HAP-1 (cell line): Measurements from ENCODE around the gene HHAT.

Experiments
- DNase-seq, 2 experiments: peaks; one replicate each; pipeline ENCODE4 v3.0.0-alpha.2; 2016 to 2020; ENCODE audit warnings: low spot score in 2 of 2
- H3K27me3 ChIP-seq: fragments of 250-450 bp; sonication (Bioruptor Pico); 2 replicates; pipeline ENCODE4 v1.5.1; 2020; ENCODE audit warnings: low read depth, mild to moderate bottlenecking, moderate library complexity
- H3K36me3 ChIP-seq: fragments of 250-450 bp; sonication (Bioruptor Pico); replicated peaks from 2 replicates; pipeline ENCODE4 v1.5.1; 2020; ENCODE audit warnings: mild to moderate bottlenecking
- H3K4me1 ChIP-seq: fragments of 250-450 bp; sonication (Bioruptor Pico); 2 replicates; pipeline ENCODE4 v1.5.1; 2020; ENCODE audit warnings: mild to moderate bottlenecking
- H3K4me3 ChIP-seq: fragments of 250-450 bp; sonication (Bioruptor Pico); 2 replicates; pipeline ENCODE4 v1.5.1; 2020; ENCODE audit warnings: mild to moderate bottlenecking, moderate library complexity
- H3K9me3 ChIP-seq: fragments of 250-450 bp; sonication (Bioruptor Pico); 2 replicates; pipeline ENCODE4 v1.5.1; 2020; ENCODE audit warnings: mild to moderate bottlenecking, moderate library complexity
- in situ Hi-C: fragments of 300-500 bp; cut with MboI; formaldehyde crosslinking; loops from 3 replicates; pipeline ENCODE4 v1.14.3; 2020; ENCODE audit warnings: low sequenced_read_pairs, inconsistent platforms, mixed read lengths

HHAT gene

DNA sequence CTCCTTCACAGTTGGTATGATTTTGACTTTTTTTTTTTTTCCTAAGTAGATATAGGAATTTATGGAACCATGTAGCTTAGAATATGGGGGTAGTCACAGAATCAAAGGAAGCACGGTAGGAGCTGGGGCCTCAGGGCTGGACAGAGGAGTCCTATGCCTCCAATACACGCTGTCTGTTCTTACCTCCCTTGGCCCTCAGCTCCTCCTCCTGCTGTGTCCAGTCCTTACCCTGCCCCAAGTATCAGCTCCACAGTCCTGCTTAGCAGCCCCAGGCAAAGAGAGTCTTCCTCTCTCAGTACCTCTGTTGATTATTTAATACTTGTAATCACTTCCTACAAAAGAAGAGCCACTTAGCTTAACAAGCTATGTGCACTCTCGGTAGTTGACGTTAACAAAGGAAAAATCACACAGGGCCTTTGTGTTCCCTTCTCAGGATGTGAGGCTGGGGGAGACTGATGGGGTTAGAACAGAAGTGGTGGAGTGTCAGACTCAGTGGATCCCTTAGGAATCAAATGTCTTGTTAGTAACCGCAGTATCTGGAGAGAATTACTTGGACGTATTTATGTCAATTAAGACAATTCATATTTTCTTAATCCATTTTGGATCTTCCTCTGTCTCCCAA is 292.3 kb downstream of the HHAT start:
- H3K36me3 ChIP-seq = no peaks in the 10 kb centered on the region
- no peak for DNase-seq
- H3K4me1 ChIP-seq = no peaks in the 10 kb centered on the region
- in situ Hi-C loops = no loop called here
- H3K4me3 ChIP-seq = no peak overlapping the region
- no peaks in the 10 kb centered on the region for H3K9me3 ChIP-seq
- peaks cover 4% of the 10 kb centered on the region; the same call in 1 of the 2 replicates for H3K27me3 ChIP-seq

- peaks cover 4% of the 10 kb centered on the region; the same call in 1 of the 2 replicates for H3K27me3 ChIP-seq
- no peaks in the 10 kb centered on the region for H3K9me3 ChIP-seq
- H3K4me1 ChIP-seq = no peaks in the 10 kb centered on the region
- in situ Hi-C loops = no loop called here
- H3K4me3 ChIP-seq = no peak overlapping the region
- H3K36me3 ChIP-seq = no peaks in the 10 kb centered on the region
- DNase-seq = no peak
Measured at GRCh38 chr1:210621712-210622111, 293.0 kb downstream of the HHAT start.

- Histone ChIP-seq H3K4me3 (no peak overlapping the region), H3K27me3 (no peaks in the 10 kb centered on the region), H3K4me1 (no peaks in the 10 kb centered on the region), H3K9me3 (no peaks in the 10 kb centered on the region), H3K36me3 (no peaks in the 10 kb centered on the region)
- in situ Hi-C loops = no loop called here
- no peak for DNase-seq
Measured at GRCh38 chr1:210624722-210625121, 296.0 kb downstream of the HHAT start.

GRCh38 chr1:210625715-210626114 is 297.0 kb downstream of the HHAT start:
- no peaks in the 10 kb centered on the region for H3K9me3 ChIP-seq
- in situ Hi-C loops = no loop called here
- H3K4me3 ChIP-seq = no peak overlapping the region
- no peaks in the 10 kb centered on the region for H3K4me1 ChIP-seq
- H3K27me3 ChIP-seq = no peaks in the 10 kb centered on the region
- H3K36me3 ChIP-seq = no peaks in the 10 kb centered on the region
- no peak for DNase-seq

- no peak for DNase-seq
- in situ Hi-C loops = no loop called here
- Histone ChIP-seq H3K27me3 (no peaks in the 10 kb centered on the region), H3K36me3 (no peaks in the 10 kb centered on the region), H3K4me1 (no peaks in the 10 kb centered on the region), H3K9me3 (no peaks in the 10 kb centered on the region), H3K4me3 (no peak overlapping the region)
Measured at GRCh38 chr1:210626341-210626740, 297.6 kb downstream of the HHAT start.

DNA sequence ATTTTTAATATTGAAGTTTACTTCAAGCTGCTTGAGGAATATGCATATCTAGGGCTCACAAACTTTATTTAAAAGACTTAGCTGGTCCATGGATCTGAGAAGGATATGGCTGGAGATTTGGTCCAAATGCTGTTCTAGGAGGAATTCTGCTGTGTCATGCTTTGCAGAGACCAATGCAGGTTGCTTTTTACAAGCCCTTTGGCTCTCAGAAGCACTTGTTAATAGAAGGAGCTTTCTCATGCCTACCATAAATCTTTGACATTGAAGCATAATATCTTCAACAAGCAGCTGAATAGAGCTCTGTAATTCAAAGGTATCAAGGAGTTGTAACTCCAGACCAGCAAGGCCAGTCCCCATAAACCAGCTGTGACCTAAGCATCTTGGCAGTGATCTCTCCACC is 299.1 kb downstream of the HHAT start:
- no peak for DNase-seq
- Histone ChIP-seq H3K27me3 (no peaks in the 10 kb centered on the region), H3K9me3 (no peaks in the 10 kb centered on the region), H3K4me3 (no peak overlapping the region), H3K36me3 (no peaks in the 10 kb centered on the region), H3K4me1 (no peaks in the 10 kb centered on the region)
- in situ Hi-C loops = no loop called here

DNA sequence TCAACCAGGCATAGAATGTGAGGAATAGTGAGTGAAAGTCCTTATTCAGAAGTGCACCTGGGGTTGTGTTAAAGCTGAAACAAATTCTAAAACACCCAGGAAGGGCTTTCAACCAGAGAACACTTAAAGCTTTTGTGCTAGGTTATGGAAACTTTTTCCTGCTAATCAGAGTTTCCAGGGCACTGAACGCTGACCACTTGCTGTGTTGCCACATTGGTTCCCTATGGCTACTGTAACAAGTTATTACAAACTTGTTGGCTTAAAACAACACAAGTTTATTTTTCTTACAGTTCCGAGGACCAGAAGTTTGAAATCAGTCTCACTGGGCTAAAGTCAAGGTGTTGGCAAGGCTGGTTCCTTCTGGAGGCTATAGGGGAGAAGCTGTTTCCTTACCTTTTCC is 300.6 kb downstream of the HHAT start:
- no peaks in the 10 kb centered on the region for H3K36me3 ChIP-seq
- no peaks in the 10 kb centered on the region for H3K27me3 ChIP-seq
- H3K4me1 ChIP-seq = no peaks in the 10 kb centered on the region
- in situ Hi-C loops = no loop called here
- H3K4me3 ChIP-seq = no peak overlapping the region
- no peaks in the 10 kb centered on the region for H3K9me3 ChIP-seq
- no peak for DNase-seq

- Histone ChIP-seq H3K27me3 (no peaks in the 10 kb centered on the region), H3K4me3 (no peak overlapping the region), H3K9me3 (no peaks in the 10 kb centered on the region), H3K36me3 (no peaks in the 10 kb centered on the region), H3K4me1 (no peaks in the 10 kb centered on the region)
- DNase-seq = no peak
- in situ Hi-C loops = no loop called here
Measured at GRCh38 chr1:210631399-210631798, 302.7 kb downstream of the HHAT start.

DNA sequence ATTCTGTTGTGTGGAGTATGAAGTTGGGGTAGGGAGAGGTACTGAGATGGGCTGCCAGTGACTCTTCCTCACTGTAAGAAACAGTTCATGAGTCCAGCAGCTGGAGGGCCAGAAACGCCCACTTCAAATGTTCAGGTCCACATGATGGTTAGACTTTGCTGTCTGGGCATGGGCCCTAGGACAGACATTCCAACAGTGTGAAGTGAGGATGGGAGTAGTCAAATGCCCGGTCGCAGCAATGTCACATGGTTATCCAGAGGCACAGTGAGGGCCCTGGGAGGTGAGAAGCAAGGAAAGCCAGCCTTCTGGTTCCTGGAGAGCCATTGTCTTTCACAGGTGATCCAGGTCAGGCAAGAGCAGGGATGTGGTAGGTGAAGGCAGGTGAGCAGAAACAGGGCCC is 304.4 kb downstream of the HHAT start:
- H3K4me1 ChIP-seq = no peaks in the 10 kb centered on the region
- in situ Hi-C loops = no loop called here
- H3K36me3 ChIP-seq = no peaks in the 10 kb centered on the region
- H3K27me3 ChIP-seq = no peaks in the 10 kb centered on the region
- no peaks in the 10 kb centered on the region for H3K9me3 ChIP-seq
- no peak overlapping the region for H3K4me3 ChIP-seq
- no peak for DNase-seq

DNA sequence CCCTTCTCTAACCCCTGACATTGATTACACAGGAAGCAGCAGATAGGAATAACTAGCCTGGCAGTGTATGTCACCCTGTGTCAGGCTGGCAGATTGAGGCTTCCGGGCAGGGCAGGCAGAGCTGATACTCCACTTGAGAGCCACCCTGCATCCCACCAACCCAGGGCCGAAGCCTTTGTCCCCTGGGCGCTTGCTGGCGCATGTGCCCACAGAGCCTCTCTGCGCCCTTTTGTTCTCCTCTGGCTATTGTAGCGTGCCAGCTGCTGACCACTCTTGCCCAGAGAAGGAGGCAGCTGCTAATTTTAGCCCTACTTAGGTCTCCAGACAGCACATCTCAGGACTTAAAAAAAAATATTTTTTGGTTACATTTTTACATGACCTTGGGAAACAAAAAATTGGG is 304.9 kb downstream of the HHAT start:
- Histone ChIP-seq H3K36me3 (no peaks in the 10 kb centered on the region), H3K4me1 (no peaks in the 10 kb centered on the region), H3K4me3 (no peak overlapping the region), H3K27me3 (no peaks in the 10 kb centered on the region), H3K9me3 (no peaks in the 10 kb centered on the region)
- DNase-seq = no peak
- in situ Hi-C loops = no loop called here

GRCh38 chr1:210635108-210635507 is 306.4 kb downstream of the HHAT start:
- Histone ChIP-seq H3K36me3 (no peaks in the 10 kb centered on the region), H3K4me3 (no peak overlapping the region), H3K9me3 (no peaks in the 10 kb centered on the region), H3K27me3 (no peaks in the 10 kb centered on the region), H3K4me1 (no peaks in the 10 kb centered on the region)
- in situ Hi-C loops = no loop called here
- no peak for DNase-seq

DNA sequence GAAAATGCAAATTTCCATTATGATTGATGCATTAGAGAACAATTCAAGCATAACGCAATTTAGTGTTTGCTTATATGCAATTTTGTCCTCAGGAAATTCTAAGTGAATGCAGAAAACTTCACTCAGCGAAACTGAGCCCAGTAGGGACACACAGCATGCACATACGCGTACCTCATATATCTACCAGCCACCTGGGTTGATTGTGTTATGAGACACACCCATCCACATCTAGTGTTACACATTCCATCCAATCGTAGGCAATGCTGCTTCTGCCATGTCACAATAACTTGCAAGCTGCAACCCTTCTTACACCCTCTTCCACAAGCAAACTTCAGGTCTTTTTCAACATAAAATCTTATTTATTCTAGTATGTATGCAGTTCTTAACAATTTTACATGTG is 312.9 kb downstream of the HHAT start:
- Histone ChIP-seq H3K9me3 (no peaks in the 10 kb centered on the region), H3K27me3 (no peaks in the 10 kb centered on the region), H3K36me3 (no peaks in the 10 kb centered on the region), H3K4me3 (no peak overlapping the region), H3K4me1 (no peaks in the 10 kb centered on the region)
- in situ Hi-C loops = no loop called here
- no peak for DNase-seq

GRCh38 chr1:210645582-210646257 is 317.0 kb downstream of the HHAT start:
- no peaks in the 10 kb centered on the region for H3K27me3 ChIP-seq
- H3K36me3 ChIP-seq = no peaks in the 10 kb centered on the region
- no peaks in the 10 kb centered on the region for H3K4me1 ChIP-seq
- H3K4me3 ChIP-seq = no peak overlapping the region
- H3K9me3 ChIP-seq = no peaks in the 10 kb centered on the region
- no peak for DNase-seq
- in situ Hi-C loops = no loop called here

GRCh38 chr1:210646258-210646616 is 317.5 kb downstream of the HHAT start:
- Histone ChIP-seq H3K9me3 (no peaks in the 10 kb centered on the region), H3K36me3 (no peaks in the 10 kb centered on the region), H3K4me1 (no peaks in the 10 kb centered on the region), H3K27me3 (no peaks in the 10 kb centered on the region), H3K4me3 (no peak overlapping the region)
- in situ Hi-C loops = no loop called here
- DNase-seq = no peak
